Activated naive CD8-positive, alpha-beta T cell treated with anti-CD3 and anti-CD28 coated beads for 36 hours (primary cell): ENCODE data around the gene PGS1. TPM values are rescaled to one million over a fixed set of nuclear protein-coding genes. Genes with fewer than 3 reads are reported as not detected.

Source experiments
- DNase-seq: peaks from one replicate; pipeline ENCODE4 v3.0.0; 2021
- H3K27ac Mint-ChIP-seq: one replicate; pipeline ENCODE4 v1.8.0; 2022; ENCODE audit warnings: mild to moderate bottlenecking, moderate library complexity, mixed read lengths
- H3K27me3 Mint-ChIP-seq: one replicate; pipeline ENCODE4 v1.8.0; 2022; ENCODE audit warnings: mild to moderate bottlenecking, mixed read lengths
- H3K36me3 Mint-ChIP-seq: one replicate; pipeline ENCODE4 v1.8.0; 2021; ENCODE audit warnings: mild to moderate bottlenecking, mixed read lengths
- H3K4me1 Mint-ChIP-seq: one replicate; pipeline ENCODE4 v1.8.0; 2021; ENCODE audit warnings: mixed read lengths
- H3K4me3 Mint-ChIP-seq: one replicate; pipeline ENCODE4 v1.8.0; 2022; ENCODE audit warnings: mild to moderate bottlenecking, moderate library complexity, mixed read lengths
- H3K9me3 Mint-ChIP-seq: one replicate; pipeline ENCODE4 v1.8.0; 2022; ENCODE audit warnings: mixed read lengths
- total RNA-seq, 2 experiments: library from RNA; stranded (reverse); gene quantifications; one replicate each; pipeline ENCODE4 v1.2.3, GENCODE V29; 2021

Gene PGS1
- total RNA-seq, 2 experiments from 2014 or later, result 39.1 to 43.7 TPM

GRCh38 chr17:78343543-78344201, 34.8 kb upstream of the PGS1 start:
- Mint-ChIP-seq H3K27ac (peak overlapping the region; percentile 84), H3K27me3 (no peaks in the 10 kb centered on the region), H3K36me3 (no peaks in the 10 kb centered on the region), H3K9me3 (no peaks in the 10 kb centered on the region), H3K4me1 (peaks cover 50% of the 10 kb centered on the region), H3K4me3 (peak overlapping the region; percentile 51)
- peak; percentile 68 for DNase-seq

- Mint-ChIP-seq H3K27ac (no peak overlapping the region), H3K4me1 (peaks cover 46% of the 10 kb centered on the region), H3K9me3 (no peaks in the 10 kb centered on the region), H3K36me3 (no peaks in the 10 kb centered on the region), H3K4me3 (no peak overlapping the region), H3K27me3 (no peaks in the 10 kb centered on the region)
- no peak for DNase-seq
Observed at GRCh38 chr17:78344666-78345065, 33.8 kb upstream of the PGS1 start.

- no peak for DNase-seq
- Mint-ChIP-seq H3K27ac (no peak overlapping the region), H3K4me1 (peaks cover 46% of the 10 kb centered on the region), H3K36me3 (no peaks in the 10 kb centered on the region), H3K27me3 (no peaks in the 10 kb centered on the region), H3K4me3 (no peak overlapping the region), H3K9me3 (no peaks in the 10 kb centered on the region)
Observed at GRCh38 chr17:78345172-78345571, 33.3 kb upstream of the PGS1 start.

GRCh38 chr17:78345791-78346494, 32.5 kb upstream of the PGS1 start:
- H3K9me3 Mint-ChIP-seq, result no peaks in the 10 kb centered on the region
- no peaks in the 10 kb centered on the region for H3K36me3 Mint-ChIP-seq
- H3K4me3 Mint-ChIP-seq, result no peak overlapping the region
- peaks cover 49% of the 10 kb centered on the region for H3K4me1 Mint-ChIP-seq
- no peak overlapping the region for H3K27ac Mint-ChIP-seq
- DNase-seq, result no peak
- H3K27me3 Mint-ChIP-seq, result no peaks in the 10 kb centered on the region

- H3K27me3 Mint-ChIP-seq, result no peaks in the 10 kb centered on the region
- H3K27ac Mint-ChIP-seq, result no peak overlapping the region
- H3K9me3 Mint-ChIP-seq, result no peaks in the 10 kb centered on the region
- H3K4me1 Mint-ChIP-seq, result peaks cover 49% of the 10 kb centered on the region
- H3K4me3 Mint-ChIP-seq, result no peak overlapping the region
- no peak for DNase-seq
- H3K36me3 Mint-ChIP-seq, result no peaks in the 10 kb centered on the region
Observed at GRCh38 chr17:78346605-78347250, 31.7 kb upstream of the PGS1 start.

GRCh38 chr17:78347453-78347852, 31.0 kb upstream of the PGS1 start:
- Mint-ChIP-seq H3K4me1 (peaks cover 53% of the 10 kb centered on the region), H3K27ac (no peak overlapping the region), H3K27me3 (no peaks in the 10 kb centered on the region), H3K36me3 (no peaks in the 10 kb centered on the region), H3K4me3 (no peak overlapping the region), H3K9me3 (no peaks in the 10 kb centered on the region)
- DNase-seq, result no peak

- Mint-ChIP-seq H3K27me3 (no peaks in the 10 kb centered on the region), H3K9me3 (no peaks in the 10 kb centered on the region), H3K4me1 (peaks cover 47% of the 10 kb centered on the region), H3K27ac (no peak overlapping the region), H3K4me3 (no peak overlapping the region), H3K36me3 (no peaks in the 10 kb centered on the region)
- no peak for DNase-seq
Observed at GRCh38 chr17:78348055-78348770, 30.2 kb upstream of the PGS1 start.

GRCh38 chr17:78349891-78350642, 28.4 kb upstream of the PGS1 start:
- no peak for DNase-seq
- Mint-ChIP-seq H3K27me3 (no peaks in the 10 kb centered on the region), H3K4me3 (no peak overlapping the region), H3K27ac (no peak overlapping the region), H3K9me3 (no peaks in the 10 kb centered on the region), H3K4me1 (peaks cover 50% of the 10 kb centered on the region), H3K36me3 (peaks cover 2% of the 10 kb centered on the region)

GRCh38 chr17:78351449-78352006, 26.9 kb upstream of the PGS1 start:
- no peak overlapping the region for H3K27ac Mint-ChIP-seq
- no peaks in the 10 kb centered on the region for H3K27me3 Mint-ChIP-seq
- H3K9me3 Mint-ChIP-seq, result no peaks in the 10 kb centered on the region
- peaks cover 2% of the 10 kb centered on the region for H3K36me3 Mint-ChIP-seq
- H3K4me3 Mint-ChIP-seq, result no peak overlapping the region
- no peak for DNase-seq
- H3K4me1 Mint-ChIP-seq, result peaks cover 59% of the 10 kb centered on the region

- Mint-ChIP-seq H3K27me3 (no peaks in the 10 kb centered on the region), H3K36me3 (peaks cover 24% of the 10 kb centered on the region), H3K4me3 (no peak overlapping the region), H3K9me3 (no peaks in the 10 kb centered on the region), H3K4me1 (peaks cover 62% of the 10 kb centered on the region), H3K27ac (no peak overlapping the region)
- no peak for DNase-seq
Observed at GRCh38 chr17:78353834-78354233, 24.6 kb upstream of the PGS1 start.

GRCh38 chr17:78355045-78355641, 23.3 kb upstream of the PGS1 start:
- Mint-ChIP-seq H3K27ac (peak overlapping the region; percentile 92), H3K4me3 (peak overlapping the region; percentile 64), H3K4me1 (peaks cover 60% of the 10 kb centered on the region), H3K27me3 (no peaks in the 10 kb centered on the region), H3K9me3 (no peaks in the 10 kb centered on the region), H3K36me3 (peaks cover 24% of the 10 kb centered on the region)
- peak; percentile 46 for DNase-seq

- H3K27me3 Mint-ChIP-seq, result no peaks in the 10 kb centered on the region
- H3K4me3 Mint-ChIP-seq, result peak overlapping the region; percentile 64
- H3K9me3 Mint-ChIP-seq, result no peaks in the 10 kb centered on the region
- peak overlapping the region; percentile 92 for H3K27ac Mint-ChIP-seq
- no peak for DNase-seq
- H3K36me3 Mint-ChIP-seq, result peaks cover 24% of the 10 kb centered on the region
- peaks cover 55% of the 10 kb centered on the region for H3K4me1 Mint-ChIP-seq
Observed at GRCh38 chr17:78355701-78356100, 22.7 kb upstream of the PGS1 start.

- DNase-seq, result peak; percentile 92
- H3K4me1 Mint-ChIP-seq, result peaks cover 59% of the 10 kb centered on the region
- peak overlapping the region; percentile 92 for H3K27ac Mint-ChIP-seq
- H3K4me3 Mint-ChIP-seq, result peak overlapping the region; percentile 64
- H3K27me3 Mint-ChIP-seq, result no peaks in the 10 kb centered on the region
- peaks cover 24% of the 10 kb centered on the region for H3K36me3 Mint-ChIP-seq
- no peaks in the 10 kb centered on the region for H3K9me3 Mint-ChIP-seq
Observed at GRCh38 chr17:78356101-78356713, 22.2 kb upstream of the PGS1 start.

- peak overlapping the region; percentile 72 for H3K27ac Mint-ChIP-seq
- no peaks in the 10 kb centered on the region for H3K9me3 Mint-ChIP-seq
- no peaks in the 10 kb centered on the region for H3K27me3 Mint-ChIP-seq
- no peak for DNase-seq
- peak overlapping the region; percentile 81 for H3K4me3 Mint-ChIP-seq
- H3K4me1 Mint-ChIP-seq, result peaks cover 59% of the 10 kb centered on the region
- H3K36me3 Mint-ChIP-seq, result peaks cover 24% of the 10 kb centered on the region
Observed at GRCh38 chr17:78357177-78357586, 21.3 kb upstream of the PGS1 start.
